Pancreas (tissue), 10 donors: ENCODE measurements around the gene FOXO3. TPM values are rescaled to one million over a fixed set of nuclear protein-coding genes. Genes with fewer than 3 reads are reported as not detected.
"Not testable (repeated sequence)": the region's sequence is repeated elsewhere in the genome, so short reads cannot be mapped to it uniquely, and the experiment has no call there.

Source experiments
- ATAC-seq, 4 donors: fragments of 200-7000 bp; cut with Tn5 transposase; one replicate each; pipeline versions ENCODE4 v1.8.0 to v1.9.1; 2020; ENCODE audit warnings: mild to moderate bottlenecking in 4 of 4, moderate library complexity in 4 of 4
- DNase-seq, 6 donors: peaks; one replicate each; pipeline ENCODE4 v3.0.0-alpha.2; 2020
- FAIRE-seq: peaks from 2 replicates; lab custom pipeline; 2012; peaks lifted over from hg19 to GRCh38; lab: Jason Lieb, UNC
- H3K27ac ChIP-seq, 4 donors: fragments of 200-600 bp; sonication (generic); 1 replicate in 3 of 4; 2 replicates in 1 of 4; pipeline versions ENCODE4 v1.5.0 to v1.8.0; 2020
- H3K27me3 ChIP-seq, 4 donors: fragments of 200-600 bp; one replicate each; pipeline ENCODE4 v1.8.0; 2021
- H3K36me3 ChIP-seq, 3 donors: fragments of 200-600 bp; sonication (generic) in 1 of 3; one replicate each; pipeline versions ENCODE4 v1.5.0 to v1.8.0; 2020 to 2021
- H3K4me1 ChIP-seq, 3 donors: fragments of 200-600 bp; one replicate each; pipeline ENCODE4 v1.8.0; 2021
- H3K4me3 ChIP-seq, 4 donors: fragments of 200-600 bp; sonication (generic) in 2 of 4; one replicate each; pipeline versions ENCODE4 v1.5.0 to v1.8.0; 2020 to 2021
- H3K9me3 ChIP-seq, 4 donors: fragments of 200-600 bp; one replicate each; pipeline ENCODE4 v1.8.0; 2021
- CTCF ChIP-seq, 4 donors: fragments of 200-600 bp; sonication (generic) in 3 of 4; IDR thresholded peaks; one replicate each; pipeline versions ENCODE4 v1.5.0 to v1.8.0; 2021; ENCODE audit warnings: antibody characterized with exemption in 4 of 4
- WGBS, 2 donors: extraction: QIAGEN DNeasy Blood & Tissue Kit; methylation state at CpG; one replicate each; pipeline ENCODE4 v1.1.7; 2013; 5-methylcytosine and 5-hydroxymethylcytosine counted together
- intact Hi-C, 3 donors: fragments of 100-400 bp; cut with DNase I; formaldehyde crosslinking; loops; one replicate each; pipeline versions ENCODE4 v1.11.1 to v1.14.2; 2022
- polyA plus RNA-seq, 2 donors: library from polyadenylated mRNA; stranded (reverse); fragments of 200-250 nt; gene quantifications; one replicate each; pipeline ENCODE4 v1.2.3, GENCODE V29; 2013
- total RNA-seq, 6 donors: library from RNA; stranded (reverse); fragmentation: NEBNext Ultra II Directional in 4 of 6; extraction: Animal tissue kit (Norgen Biotek cat#: 25700) in 4 of 6; gene quantifications; one replicate each; pipeline versions ENCODE4 v1.2.1 to v1.2.4, GENCODE V29; 2021 to 2023
- donor health status: healthy with polysubstance abuse.
- donor health status: DM: no; HTN: no; CAD: no; lungs with moderate emphysema.
- donor health status: DM: no; HTN: no; CAD: no.
- donor health status: control.
- donor health status: control.
- donor health status: Bipolar disorder and iron deficiency.
- donor health status: DM: yes; HTN: yes; CAD: no.
- donor health status: DM: no; HTN: no; CAD: no.
- donor health status: DM: no; HTN: no; CAD: no.
- donor health status: DM: yes; HTN: yes; CAD: no.

FOXO3 gene
- total and polyA plus RNA-seq, 8 donors = 11.3 to 61.2 (median 41.2) TPM

- Histone ChIP-seq H3K27ac (peak overlapping the region in 3 of 4 donors; percentile 22 to 68 (median 62)), H3K36me3 (no peaks in the 10 kb centered on the region), H3K27me3 (no peaks in the 10 kb centered on the region), H3K9me3 (no peaks in the 10 kb centered on the region), H3K4me1 (peaks cover 26 to 48% (median 35%) of the 10 kb centered on the region in 3 donors), H3K4me3 (no peak overlapping the region)
- TF ChIP-seq CTCF (IDR thresholded peaks at IDR 0.05) = no peak
- FAIRE-seq (no peak), ATAC-seq (peak; percentile 52 to 73 (median 64)), DNase-seq (no peak)
- intact Hi-C loops = loop anchor here in 1 of 3 donors (10.0 kb wide), 1 partner anchor 103 kb away; no protein-coding TSS in a partner anchor
- 30 to 32% methylated on average over 1 of the region's 1 CpG for WGBS, 2 donors
Measured at GRCh38 chr6:108677894-108678293, 117.2 kb downstream of the FOXO3 start.

GRCh38 chr6:108680314-108680713 is 119.6 kb downstream of the FOXO3 start:
- H3K36me3 ChIP-seq, H3K4me3 ChIP-seq, H3K27me3 ChIP-seq, H3K27ac ChIP-seq, DNase-seq, H3K9me3 ChIP-seq, ATAC-seq, intact Hi-C loops, FAIRE-seq: not testable (repeated sequence)
- 82 to 87% methylated on average over 9 of the region's 9 CpGs for WGBS, 2 donors
- H3K4me1 ChIP-seq = peaks cover 19 to 39% (median 39%) of the 10 kb centered on the region in 3 donors

GRCh38 chr6:108681721-108682120 is 121.0 kb downstream of the FOXO3 start:
- peak in 1 of 4 donors; percentile 6 for ATAC-seq
- FAIRE-seq, DNase-seq, H3K9me3 ChIP-seq, H3K4me3 ChIP-seq, H3K27me3 ChIP-seq, intact Hi-C loops, H3K36me3 ChIP-seq: not testable (repeated sequence)
- H3K27ac ChIP-seq = peak overlapping the region in 1 of 4 donors; percentile 44
- WGBS, 2 donors = 93 to 94% methylated on average over 1 of the region's 1 CpG
- peaks cover 17 to 37% (median 29%) of the 10 kb centered on the region in 3 donors for H3K4me1 ChIP-seq

GRCh38 chr6:108682383-108683119 is 121.8 kb downstream of the FOXO3 start:
- H3K27me3 ChIP-seq, DNase-seq, intact Hi-C loops, H3K36me3 ChIP-seq, H3K4me3 ChIP-seq, FAIRE-seq, ATAC-seq, H3K9me3 ChIP-seq: not testable (repeated sequence)
- Histone ChIP-seq H3K27ac (peak overlapping the region in 1 of 4 donors; percentile 44), H3K4me1 (peaks cover 11 to 31% (median 20%) of the 10 kb centered on the region in 3 donors)
- 65 to 76% methylated on average over 7 of the region's 7 CpGs for WGBS, 2 donors

- DNase-seq, H3K27me3 ChIP-seq, intact Hi-C loops, H3K9me3 ChIP-seq, FAIRE-seq, H3K36me3 ChIP-seq, H3K4me3 ChIP-seq: not testable (repeated sequence)
- 10 to 15% methylated on average over 2 of the region's 2 CpGs for whole genome bisulfite sequencing, 2 donors
- ATAC-seq = peak; percentile 18 to 53 (median 32)
- Histone ChIP-seq H3K4me1 (peaks cover 5 to 26% (median 22%) of the 10 kb centered on the region in 3 donors), H3K27ac (peak overlapping the region in 2 of 4 donors; percentile 41 to 73)
Measured at GRCh38 chr6:108683976-108684375, 123.3 kb downstream of the FOXO3 start.

- 48 to 52% methylated on average over 8 of the region's 8 CpGs for WGBS, 2 donors
- FAIRE-seq (no peak), DNase-seq (no peak), ATAC-seq (peak in 2 of 4 donors; percentile 3 to 11)
- H3K4me1 ChIP-seq = peaks cover 11 to 35% (median 24%) of the 10 kb centered on the region in 3 donors
- intact Hi-C loops = no loop called here
- peak overlapping the region in 2 of 4 donors; percentile 41 to 73 for H3K27ac ChIP-seq
- H3K9me3 ChIP-seq = no peaks in the 10 kb centered on the region
- TF ChIP-seq CTCF (IDR thresholded peaks at IDR 0.05) = no peak
- no peak overlapping the region for H3K4me3 ChIP-seq
- no peaks in the 10 kb centered on the region for H3K27me3 ChIP-seq
- no peaks in the 10 kb centered on the region for H3K36me3 ChIP-seq
Measured at GRCh38 chr6:108684771-108685329, 124.1 kb downstream of the FOXO3 start.
